KMS-11 (cell line): Measurements from ENCODE around the gene MTUS2.

Source experiments
- H2AFZ ChIP-seq: fragments of 200-600 bp; sonication (generic); 2 replicates; pipeline ENCODE4 v1.6.1; 2016; ENCODE audit warnings: antibody characterized with exemption, mixed run types, low read depth
- H3K27ac ChIP-seq: fragments of 200-600 bp; sonication (generic); 2 replicates; pipeline ENCODE4 v1.6.1; 2016; ENCODE audit warnings: mild to moderate bottlenecking, mixed run types
- H3K27me3 ChIP-seq: fragments of 200-600 bp; sonication (generic); 2 replicates; pipeline ENCODE4 v1.6.1; 2017; ENCODE audit warnings: mild to moderate bottlenecking, low read depth, mixed run types, moderate library complexity; ENCODE audit not compliant: insufficient read depth
- H3K36me3 ChIP-seq: fragments of 200-600 bp; sonication (generic); 2 replicates; pipeline ENCODE4 v1.6.1; 2017; ENCODE audit warnings: mild to moderate bottlenecking, mixed run types; ENCODE audit not compliant: insufficient read depth
- H3K4me1 ChIP-seq: fragments of 200-600 bp; sonication (generic); 2 replicates; pipeline ENCODE4 v1.6.1; 2016; ENCODE audit warnings: mild to moderate bottlenecking, low read depth, mixed run types; ENCODE audit not compliant: poor library complexity, severe bottlenecking
- H3K4me2 ChIP-seq: fragments of 200-600 bp; sonication (generic); 2 replicates; pipeline ENCODE4 v1.7.0; 2016; ENCODE audit warnings: mild to moderate bottlenecking, mixed run types
- H3K4me3 ChIP-seq: fragments of 200-600 bp; sonication (generic); IDR thresholded peaks from 2 replicates; pipeline ENCODE4 v1.6.1; 2017; ENCODE audit warnings: low read depth, low read length, mixed read lengths; ENCODE audit not compliant: insufficient read depth
- H3K79me2 ChIP-seq: fragments of 200-600 bp; sonication (generic); 2 replicates; pipeline ENCODE4 v1.6.1; 2016; ENCODE audit warnings: low read depth, mixed run types; ENCODE audit not compliant: insufficient read depth
- H3K9ac ChIP-seq: fragments of 200-600 bp; sonication (generic); 2 replicates; pipeline ENCODE4 v1.6.1; 2016; ENCODE audit warnings: mild to moderate bottlenecking, mixed run types
- H4K20me1 ChIP-seq: fragments of 200-600 bp; sonication (generic); 2 replicates; pipeline ENCODE4 v1.6.1; 2016; ENCODE audit warnings: mild to moderate bottlenecking, mixed run types; ENCODE audit not compliant: insufficient read depth
- TF ChIP-seq, protein P1 (sequence below): fragments of 200-600 bp; sonication (generic); conservative IDR thresholded peaks from 2 replicates; pipeline ENCODE4 v1.6.1; 2017; ENCODE audit warnings: low read depth, mild to moderate bottlenecking, antibody characterized with exemption, low read length, moderate library complexity, mixed read lengths

The MTUS2 gene

GRCh38 chr13:29422015-29422414 lies 601.9 kb downstream of the MTUS2 start:
- no peaks in the 10 kb centered on the region for H3K4me1 ChIP-seq
- TF ChIP-seq, protein P1, sequence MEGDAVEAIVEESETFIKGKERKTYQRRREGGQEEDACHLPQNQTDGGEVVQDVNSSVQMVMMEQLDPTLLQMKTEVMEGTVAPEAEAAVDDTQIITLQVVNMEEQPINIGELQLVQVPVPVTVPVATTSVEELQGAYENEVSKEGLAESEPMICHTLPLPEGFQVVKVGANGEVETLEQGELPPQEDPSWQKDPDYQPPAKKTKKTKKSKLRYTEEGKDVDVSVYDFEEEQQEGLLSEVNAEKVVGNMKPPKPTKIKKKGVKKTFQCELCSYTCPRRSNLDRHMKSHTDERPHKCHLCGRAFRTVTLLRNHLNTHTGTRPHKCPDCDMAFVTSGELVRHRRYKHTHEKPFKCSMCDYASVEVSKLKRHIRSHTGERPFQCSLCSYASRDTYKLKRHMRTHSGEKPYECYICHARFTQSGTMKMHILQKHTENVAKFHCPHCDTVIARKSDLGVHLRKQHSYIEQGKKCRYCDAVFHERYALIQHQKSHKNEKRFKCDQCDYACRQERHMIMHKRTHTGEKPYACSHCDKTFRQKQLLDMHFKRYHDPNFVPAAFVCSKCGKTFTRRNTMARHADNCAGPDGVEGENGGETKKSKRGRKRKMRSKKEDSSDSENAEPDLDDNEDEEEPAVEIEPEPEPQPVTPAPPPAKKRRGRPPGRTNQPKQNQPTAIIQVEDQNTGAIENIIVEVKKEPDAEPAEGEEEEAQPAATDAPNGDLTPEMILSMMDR: no peak
- H3K4me3 ChIP-seq: no peak overlapping the region

DNA sequence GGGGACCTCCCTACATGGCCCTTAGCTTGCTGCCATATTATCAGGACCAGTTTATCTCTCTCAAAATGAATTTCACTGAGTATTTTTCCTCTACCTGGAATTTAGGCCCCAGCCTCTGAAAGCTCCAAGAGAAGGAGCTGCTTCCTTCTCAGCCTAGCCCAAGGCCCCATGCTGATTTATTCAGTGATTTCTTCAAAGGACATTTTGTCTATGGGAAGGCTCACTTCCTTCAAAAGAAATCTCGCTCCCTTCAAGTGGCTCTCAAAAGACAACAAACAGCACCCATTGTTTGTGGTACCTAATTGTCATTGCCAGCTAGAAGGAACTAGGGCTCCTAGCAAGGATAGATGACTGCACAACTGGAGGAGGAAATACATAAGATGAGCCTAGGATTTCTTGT lies 602.9 kb downstream of the MTUS2 start:
- no peaks in the 10 kb centered on the region for H3K79me2 ChIP-seq
- no peaks in the 10 kb centered on the region for H3K36me3 ChIP-seq
- H3K27ac ChIP-seq: no peak overlapping the region
- TF ChIP-seq, protein P1: no peak
- no peak overlapping the region for H2AFZ ChIP-seq
- no peaks in the 10 kb centered on the region for H3K4me1 ChIP-seq
- H4K20me1 ChIP-seq: no peaks in the 10 kb centered on the region
- H3K4me3 ChIP-seq: no peak overlapping the region
- H3K27me3 ChIP-seq: no peaks in the 10 kb centered on the region
- H3K9ac ChIP-seq: no peak overlapping the region
- no peak overlapping the region for H3K4me2 ChIP-seq

More at GRCh38 chr13:29422015-29422414, 601.9 kb downstream of the MTUS2 start:
- no peak overlapping the region for H3K27ac ChIP-seq
- H3K79me2 ChIP-seq: no peaks in the 10 kb centered on the region
- no peak overlapping the region for H2AFZ ChIP-seq
- no peaks in the 10 kb centered on the region for H3K27me3 ChIP-seq
- H4K20me1 ChIP-seq: no peaks in the 10 kb centered on the region
- no peak overlapping the region for H3K9ac ChIP-seq
- H3K4me2 ChIP-seq: no peak overlapping the region
- H3K36me3 ChIP-seq: no peaks in the 10 kb centered on the region

- H2AFZ ChIP-seq: no peak overlapping the region
- no peaks in the 10 kb centered on the region for H3K4me1 ChIP-seq
- H4K20me1 ChIP-seq: no peaks in the 10 kb centered on the region
- H3K4me3 ChIP-seq: no peak overlapping the region
- H3K79me2 ChIP-seq: no peaks in the 10 kb centered on the region
- H3K27me3 ChIP-seq: no peaks in the 10 kb centered on the region
- TF ChIP-seq, protein P1: no peak
- no peaks in the 10 kb centered on the region for H3K36me3 ChIP-seq
- no peak overlapping the region for H3K4me2 ChIP-seq
- H3K27ac ChIP-seq: no peak overlapping the region
- H3K9ac ChIP-seq: no peak overlapping the region
These were observed 607.8 kb downstream of the MTUS2 start for GRCh38 chr13:29427937-29428309.

GRCh38 chr13:29428310-29429181 lies 608.4 kb downstream of the MTUS2 start:
- no peak overlapping the region for H3K27ac ChIP-seq
- H3K9ac ChIP-seq: no peak overlapping the region
- H3K36me3 ChIP-seq: no peaks in the 10 kb centered on the region
- no peaks in the 10 kb centered on the region for H3K4me1 ChIP-seq
- H3K79me2 ChIP-seq: no peaks in the 10 kb centered on the region
- no peak overlapping the region for H3K4me2 ChIP-seq
- H4K20me1 ChIP-seq: no peaks in the 10 kb centered on the region
- TF ChIP-seq, protein P1: no peak
- no peaks in the 10 kb centered on the region for H3K27me3 ChIP-seq
- no peak overlapping the region for H2AFZ ChIP-seq
- H3K4me3 ChIP-seq: no peak overlapping the region
